Fibroblast of pulmonary artery (primary cell): ENCODE results near the gene CACNA1D.

Experiments used
- DNase-seq: peaks from one replicate; pipeline ENCODE4 v3.0.0-alpha.2; 2010; ENCODE audit warnings: low read depth
- H3K4me3 ChIP-seq: replicated peaks from 2 replicates; pipeline ENCODE4 v1.5.1; 2011; ENCODE audit warnings: low read depth, mild to moderate bottlenecking, control low read depth, low read length, moderate library complexity
- CTCF ChIP-seq: IDR thresholded peaks from 2 replicates; pipeline ENCODE4 v1.5.1; 2011; ENCODE audit warnings: mild to moderate bottlenecking, control low read depth, low read length, inconsistent platforms; ENCODE audit errors: missing control alignments

CACNA1D gene

GRCh38 chr3:53845103-53845880 lies 350.9 kb downstream of the CACNA1D start:
- peak; percentile 13 for TF ChIP-seq CTCF
- H3K4me3 ChIP-seq = peak overlapping the region; percentile 47
- peak; percentile 17 for DNase-seq

DNA sequence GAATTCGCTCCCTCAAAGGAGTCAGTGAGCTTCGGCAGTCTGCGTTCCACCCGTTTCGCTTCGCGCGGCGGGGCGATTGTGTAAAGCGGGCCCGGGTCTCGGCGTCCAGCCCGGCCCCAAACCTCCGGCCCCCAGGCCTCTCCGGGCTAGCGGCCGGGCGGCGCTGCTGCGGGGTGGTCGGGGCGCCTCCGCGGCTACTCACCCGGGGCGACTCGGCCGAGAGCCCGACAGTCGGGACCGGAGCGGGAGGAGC lies 351.4 kb downstream of the CACNA1D start:
- DNase-seq = no peak
- H3K4me3 ChIP-seq = peak overlapping the region; percentile 47
- no peak for TF ChIP-seq CTCF

- DNase-seq = no peak
- H3K4me3 ChIP-seq = peak within 1 kb of the TSS; percentile 47
- no peak for TF ChIP-seq CTCF
These were observed 351.9 kb downstream of the CACNA1D start, which contains the start of the genes CHDH and IL17RB for GRCh38 chr3:53846134-53846850. Gene CHDH (minus strand): TSS chr3:53846419. CDS start chr3:53824008, 22,411 bp downstream. Gene IL17RB (plus strand): TSS chr3:53846568. CDS start chr3:53846589, 21 bp downstream.

DNA sequence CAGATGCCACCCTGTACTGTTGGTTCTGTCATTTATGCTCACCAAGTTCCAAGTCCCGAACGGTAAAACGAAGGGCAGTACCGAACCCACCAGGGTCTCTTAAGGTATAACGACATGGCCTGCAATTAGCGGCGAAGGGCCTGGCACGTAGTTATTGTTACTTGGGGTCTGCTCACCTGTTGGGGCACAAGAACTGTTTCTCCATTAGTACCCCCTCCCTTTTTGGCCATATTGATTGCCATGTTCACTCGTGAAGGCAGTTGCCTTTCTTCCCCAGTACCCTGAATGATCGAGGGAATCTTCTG lies 352.4 kb downstream of the CACNA1D start:
- TF ChIP-seq CTCF = no peak
- no peak for DNase-seq
- H3K4me3 ChIP-seq = no peak overlapping the region

GRCh38 chr3:53849916-53850315 lies 355.5 kb downstream of the CACNA1D start:
- DNase-seq = no peak
- TF ChIP-seq CTCF = no peak
- H3K4me3 ChIP-seq = no peak overlapping the region

DNA sequence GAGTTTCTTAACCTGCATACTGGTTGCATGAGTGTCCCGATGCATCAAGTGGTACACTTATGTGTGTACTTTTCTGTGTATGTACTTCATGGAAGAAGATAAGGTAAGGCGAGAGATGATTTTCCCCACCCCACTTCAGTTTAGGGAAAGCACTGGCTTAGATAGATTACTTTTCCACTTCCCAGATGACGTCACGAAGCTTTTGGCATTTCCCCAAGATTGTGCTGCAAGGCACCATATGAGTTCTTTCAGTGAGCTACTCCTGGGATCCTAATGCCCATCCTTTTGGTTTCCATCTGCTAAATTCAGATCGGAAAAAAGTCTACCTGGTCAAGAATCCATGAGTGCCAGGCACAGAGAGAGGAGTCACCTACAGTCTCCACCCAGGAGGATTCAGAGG lies 356.5 kb downstream of the CACNA1D start:
- no peak for TF ChIP-seq CTCF
- H3K4me3 ChIP-seq = no peak overlapping the region
- DNase-seq = peak; percentile 70

- H3K4me3 ChIP-seq = no peak overlapping the region
- no peak for DNase-seq
- no peak for TF ChIP-seq CTCF
These were observed 362.6 kb downstream of the CACNA1D start for GRCh38 chr3:53856964-53857363.
